ENCODE data around the gene HCN3. TPM values are rescaled to one million over a fixed set of nuclear protein-coding genes. Genes with fewer than 3 reads are reported as not detected.

The HCN3 gene
- total and polyA plus RNA-seq, 2 donors (not counting 1 experiment from before 2014, with no cell fraction given) = 6.2 to 9.2 TPM

DNA sequence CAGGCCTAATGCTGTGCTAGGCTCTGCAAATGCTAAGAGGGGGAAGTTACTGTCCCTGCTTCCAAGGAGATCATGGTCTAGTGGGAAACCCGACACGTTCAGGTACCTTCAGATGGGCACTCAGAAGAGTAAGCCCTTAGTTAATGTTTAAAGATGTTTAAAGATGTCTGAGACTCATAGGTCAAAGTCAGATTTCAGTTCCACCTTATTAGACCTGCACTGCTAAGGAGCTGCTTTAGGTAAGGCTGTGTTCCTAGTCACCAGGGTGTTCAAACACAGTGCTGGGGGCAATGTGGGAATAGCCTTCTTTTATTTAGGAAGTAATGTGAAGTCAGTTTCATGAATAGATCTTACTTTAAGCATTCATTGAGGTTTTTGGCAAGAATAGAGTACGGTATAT is 39.7 kb downstream of the HCN3 start:
- Histone ChIP-seq H3K79me2 (ENCODE audit: control insufficient read depth, insufficient read depth, low read length) (peaks cover 7% of the 10 kb centered on the region), H3K27ac (ENCODE audit: low read length in 2 of 2) (no peak overlapping the region), H3K27me3 (replicated peaks in 1 of 4; ENCODE audit: control extremely low read depth in 1 of 4, control insufficient read depth in 3 of 4, insufficient read depth in 4 of 4, low read length in 3 of 4) (no peaks in the 10 kb centered on the region), H3K9ac (ENCODE audit: low read length) (no peak overlapping the region), H3K36me3 (replicated peaks in 1 of 2; ENCODE audit: control extremely low read depth in 1 of 2, control insufficient read depth in 1 of 2, extremely low read depth in 1 of 2, insufficient read depth in 2 of 2, low read length in 1 of 2) (peaks cover 0 to 3% of the 10 kb centered on the region in 2 experiments), H4K20me1 (ENCODE audit: control insufficient read depth, insufficient read depth, low read length, poor library complexity, severe bottlenecking) (no peaks in the 10 kb centered on the region), H3K4me3 (ENCODE audit: control extremely low read depth in 1 of 5, extremely low read depth in 1 of 5, insufficient read depth in 1 of 5, low read depth in 2 of 5, low read length in 4 of 5) (no peak overlapping the region), H2AFZ (ENCODE audit: insufficient read depth, low read depth, low read length, poor library complexity, severe bottlenecking) (no peak overlapping the region), H3K4me2 (replicated peaks; ENCODE audit: low read depth, low read length, poor library complexity, severe bottlenecking) (no peak overlapping the region), H3K4me1 (ENCODE audit: control insufficient read depth in 2 of 2, insufficient read depth in 2 of 2, low read length in 2 of 2) (peaks cover 13 to 19% of the 10 kb centered on the region in 2 donors), H3K9me3 (ENCODE audit: control extremely low read depth in 1 of 3, control insufficient read depth in 2 of 3, insufficient read depth in 1 of 3, low read length in 2 of 3) (peaks cover 0 to 2% (median 0%) of the 10 kb centered on the region in 3 donors)
- peaks cover 28% of the 10 kb centered on the region for H3K4me1 Mint-ChIP-seq
- H3K27me3 Mint-ChIP-seq = no peaks in the 10 kb centered on the region
- POLR2A ChIA-PET = interaction anchor here (0.7 kb wide), 2 partner anchors 66 to 1587 kb away, joined by 3 read pairs; no protein-coding TSS in a partner anchor
- ATAC-seq (ENCODE audit: low read depth) (no peak), DNase-seq (no peak)
- H3K4me3 Mint-ChIP-seq = no peak overlapping the region
- H3K9me3 Mint-ChIP-seq (ENCODE audit: insufficient read depth) = no peaks in the 10 kb centered on the region
- no peak for TF ChIP-seq EZH2 (IDR thresholded peaks at IDR 0.05; ENCODE audit: borderline replicate concordance, insufficient read depth, low read depth, low read length, poor library complexity, severe bottlenecking)
- CTCF ChIA-PET = interaction anchor here (1.0 to 1.6 kb wide), 2 partner anchors 9 to 66 kb away, joined by 3 to 5 read pairs; no protein-coding TSS in a partner anchor
- H3K27ac Mint-ChIP-seq = no peak overlapping the region
- intact Hi-C loops (cut with micrococcal nuclease) = no loop called here
- WGBS (ENCODE audit: insufficient coverage) = 90% methylated on average over 2 of the region's 3 CpGs

DNA sequence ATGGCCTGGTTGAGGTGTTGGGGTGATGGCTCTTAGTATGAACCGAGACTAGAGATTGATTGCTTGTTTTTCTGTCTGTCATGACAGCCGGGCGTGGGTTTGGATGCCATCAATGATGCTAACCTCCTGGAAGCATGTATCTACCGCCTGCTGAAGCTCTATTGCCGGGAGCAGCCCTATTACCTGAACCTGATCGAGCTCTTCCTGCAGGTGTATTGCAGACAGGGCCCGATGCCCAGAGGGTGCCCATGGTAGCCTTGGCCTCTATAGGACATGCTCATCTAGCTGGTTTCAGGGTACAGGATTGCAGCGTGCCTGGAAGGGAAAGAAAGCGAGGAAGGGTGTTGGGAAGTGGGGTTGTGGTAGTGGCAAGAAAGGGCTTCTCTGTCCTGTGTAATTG is 40.8 kb downstream of the HCN3 start:
- no peak for ATAC-seq (ENCODE audit: low read depth)
- Mint-ChIP-seq H3K4me3 (no peak overlapping the region), H3K4me1 (peaks cover 33% of the 10 kb centered on the region), H3K9me3 (ENCODE audit: insufficient read depth) (no peaks in the 10 kb centered on the region), H3K27ac (no peak overlapping the region), H3K27me3 (no peaks in the 10 kb centered on the region)
- Histone ChIP-seq H3K4me3 (ENCODE audit: control extremely low read depth in 1 of 5, extremely low read depth in 1 of 5, insufficient read depth in 1 of 5, low read depth in 2 of 5, low read length in 4 of 5) (no peak overlapping the region), H3K9me3 (ENCODE audit: control extremely low read depth in 1 of 3, control insufficient read depth in 2 of 3, insufficient read depth in 1 of 3, low read length in 2 of 3) (peaks cover 0 to 2% (median 0%) of the 10 kb centered on the region in 3 donors), H3K9ac (ENCODE audit: low read length) (no peak overlapping the region), H3K27me3 (replicated peaks in 1 of 4; ENCODE audit: control extremely low read depth in 1 of 4, control insufficient read depth in 3 of 4, insufficient read depth in 4 of 4, low read length in 3 of 4) (no peaks in the 10 kb centered on the region), H3K36me3 (replicated peaks in 1 of 2; ENCODE audit: control extremely low read depth in 1 of 2, control insufficient read depth in 1 of 2, extremely low read depth in 1 of 2, insufficient read depth in 2 of 2, low read length in 1 of 2) (peaks cover 0 to 3% of the 10 kb centered on the region in 2 experiments), H3K79me2 (ENCODE audit: control insufficient read depth, insufficient read depth, low read length) (peaks cover 9% of the 10 kb centered on the region), H3K4me1 (ENCODE audit: control insufficient read depth in 2 of 2, insufficient read depth in 2 of 2, low read length in 2 of 2) (peaks cover 17 to 27% of the 10 kb centered on the region in 2 donors), H3K4me2 (replicated peaks; ENCODE audit: low read depth, low read length, poor library complexity, severe bottlenecking) (no peak overlapping the region), H3K27ac (ENCODE audit: low read length in 2 of 2) (no peak overlapping the region), H2AFZ (ENCODE audit: insufficient read depth, low read depth, low read length, poor library complexity, severe bottlenecking) (no peak overlapping the region), H4K20me1 (ENCODE audit: control insufficient read depth, insufficient read depth, low read length, poor library complexity, severe bottlenecking) (no peaks in the 10 kb centered on the region)
- DNase-seq = no peak
- CTCF ChIA-PET = interaction anchor here (0.8 to 1.9 kb wide), 3 partner anchors 10 to 25 kb away, joined by 3 to 5 read pairs (median 3); no protein-coding TSS in a partner anchor
- intact Hi-C loops (cut with micrococcal nuclease) = no loop called here
- no peak for TF ChIP-seq EZH2 (IDR thresholded peaks at IDR 0.05; ENCODE audit: borderline replicate concordance, insufficient read depth, low read depth, low read length, poor library complexity, severe bottlenecking)
- TF ChIP-seq, protein P1, sequence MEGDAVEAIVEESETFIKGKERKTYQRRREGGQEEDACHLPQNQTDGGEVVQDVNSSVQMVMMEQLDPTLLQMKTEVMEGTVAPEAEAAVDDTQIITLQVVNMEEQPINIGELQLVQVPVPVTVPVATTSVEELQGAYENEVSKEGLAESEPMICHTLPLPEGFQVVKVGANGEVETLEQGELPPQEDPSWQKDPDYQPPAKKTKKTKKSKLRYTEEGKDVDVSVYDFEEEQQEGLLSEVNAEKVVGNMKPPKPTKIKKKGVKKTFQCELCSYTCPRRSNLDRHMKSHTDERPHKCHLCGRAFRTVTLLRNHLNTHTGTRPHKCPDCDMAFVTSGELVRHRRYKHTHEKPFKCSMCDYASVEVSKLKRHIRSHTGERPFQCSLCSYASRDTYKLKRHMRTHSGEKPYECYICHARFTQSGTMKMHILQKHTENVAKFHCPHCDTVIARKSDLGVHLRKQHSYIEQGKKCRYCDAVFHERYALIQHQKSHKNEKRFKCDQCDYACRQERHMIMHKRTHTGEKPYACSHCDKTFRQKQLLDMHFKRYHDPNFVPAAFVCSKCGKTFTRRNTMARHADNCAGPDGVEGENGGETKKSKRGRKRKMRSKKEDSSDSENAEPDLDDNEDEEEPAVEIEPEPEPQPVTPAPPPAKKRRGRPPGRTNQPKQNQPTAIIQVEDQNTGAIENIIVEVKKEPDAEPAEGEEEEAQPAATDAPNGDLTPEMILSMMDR (IDR thresholded peaks at IDR 0.05) = no peak
- POLR2A ChIA-PET = interaction anchor here (0.7 kb wide), 1 partner anchor 66 kb away, joined by 3 read pairs; no protein-coding TSS in a partner anchor
- WGBS (ENCODE audit: insufficient coverage) = 98% methylated on average over 9 of the region's 9 CpGs
